Sigmoid colon (tissue), 4 donors: ENCODE results near the gene MAGI2.

Source experiments
- EP300 ChIP-seq, 4 donors: sonication (generic); formaldehyde crosslinking; IDR thresholded peaks; one replicate each; pipeline ENCODE4 v1.6.1; 2017; ENCODE audit warnings: antibody characterized with exemption in 4 of 4
- POLR2A ChIP-seq, 2 donors: fragments of 450-650 bp; IDR thresholded peaks; one replicate each; pipeline ENCODE4 v1.6.1; 2016; ENCODE audit warnings: antibody characterized with exemption in 2 of 2, mild to moderate bottlenecking in 2 of 2, moderate library complexity in 2 of 2
- POLR2AphosphoS5 ChIP-seq, 4 donors: sonication (generic); formaldehyde crosslinking; IDR thresholded peaks; one replicate each; pipeline ENCODE4 v1.6.1; 2017; ENCODE audit warnings: antibody characterized with exemption in 4 of 4
- TF ChIP-seq, protein P1 (sequence below), 4 experiments: fragments of 450-650 bp in 3 of 4; fragments of 200-600 bp in 1 of 4; IDR thresholded peaks; one replicate each; pipeline ENCODE4 v1.5.1; 2016 to 2019; ENCODE audit warnings: antibody characterized with exemption in 4 of 4, mild to moderate bottlenecking in 3 of 4, moderate library complexity in 2 of 4

DNA sequence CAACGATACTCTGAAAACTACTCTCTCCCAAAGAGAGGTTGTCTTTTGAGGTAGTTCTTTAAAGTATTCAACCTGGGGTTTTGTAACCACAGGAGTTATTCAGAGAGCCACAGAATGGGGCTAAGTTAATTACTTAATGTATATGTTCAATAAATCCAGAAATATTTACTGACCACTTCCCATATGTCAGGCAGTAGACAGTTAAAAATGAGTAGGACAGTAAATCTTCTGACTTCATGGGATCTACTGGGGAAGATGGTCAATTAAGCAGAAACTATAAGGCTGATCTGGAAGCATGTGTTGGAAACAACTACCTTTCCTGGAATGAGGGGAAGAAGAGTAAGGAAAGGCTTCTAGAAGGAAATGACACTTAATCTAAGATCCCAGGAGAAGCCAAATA lies 167.7 kb downstream of the MAGI2 start:
- TF ChIP-seq POLR2AphosphoS5 (IDR thresholded peaks at IDR 0.05) (no peak), POLR2A (IDR thresholded peaks at IDR 0.05) (no peak), EP300 (IDR thresholded peaks at IDR 0.05) (no peak)
- TF ChIP-seq, protein P1, sequence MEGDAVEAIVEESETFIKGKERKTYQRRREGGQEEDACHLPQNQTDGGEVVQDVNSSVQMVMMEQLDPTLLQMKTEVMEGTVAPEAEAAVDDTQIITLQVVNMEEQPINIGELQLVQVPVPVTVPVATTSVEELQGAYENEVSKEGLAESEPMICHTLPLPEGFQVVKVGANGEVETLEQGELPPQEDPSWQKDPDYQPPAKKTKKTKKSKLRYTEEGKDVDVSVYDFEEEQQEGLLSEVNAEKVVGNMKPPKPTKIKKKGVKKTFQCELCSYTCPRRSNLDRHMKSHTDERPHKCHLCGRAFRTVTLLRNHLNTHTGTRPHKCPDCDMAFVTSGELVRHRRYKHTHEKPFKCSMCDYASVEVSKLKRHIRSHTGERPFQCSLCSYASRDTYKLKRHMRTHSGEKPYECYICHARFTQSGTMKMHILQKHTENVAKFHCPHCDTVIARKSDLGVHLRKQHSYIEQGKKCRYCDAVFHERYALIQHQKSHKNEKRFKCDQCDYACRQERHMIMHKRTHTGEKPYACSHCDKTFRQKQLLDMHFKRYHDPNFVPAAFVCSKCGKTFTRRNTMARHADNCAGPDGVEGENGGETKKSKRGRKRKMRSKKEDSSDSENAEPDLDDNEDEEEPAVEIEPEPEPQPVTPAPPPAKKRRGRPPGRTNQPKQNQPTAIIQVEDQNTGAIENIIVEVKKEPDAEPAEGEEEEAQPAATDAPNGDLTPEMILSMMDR (IDR thresholded peaks at IDR 0.05) = no peak
